HG02763 (cell line): ENCODE data around the gene ACTN1.

Experiments used
- ATAC-seq: cut with Tn5 transposase; IDR thresholded peaks from one replicate; pipeline ENCODE4 v1.9.1; 2021; ENCODE audit warnings: mild to moderate bottlenecking, moderate library complexity; ENCODE audit not compliant: unreplicated experiment

The ACTN1 gene

DNA sequence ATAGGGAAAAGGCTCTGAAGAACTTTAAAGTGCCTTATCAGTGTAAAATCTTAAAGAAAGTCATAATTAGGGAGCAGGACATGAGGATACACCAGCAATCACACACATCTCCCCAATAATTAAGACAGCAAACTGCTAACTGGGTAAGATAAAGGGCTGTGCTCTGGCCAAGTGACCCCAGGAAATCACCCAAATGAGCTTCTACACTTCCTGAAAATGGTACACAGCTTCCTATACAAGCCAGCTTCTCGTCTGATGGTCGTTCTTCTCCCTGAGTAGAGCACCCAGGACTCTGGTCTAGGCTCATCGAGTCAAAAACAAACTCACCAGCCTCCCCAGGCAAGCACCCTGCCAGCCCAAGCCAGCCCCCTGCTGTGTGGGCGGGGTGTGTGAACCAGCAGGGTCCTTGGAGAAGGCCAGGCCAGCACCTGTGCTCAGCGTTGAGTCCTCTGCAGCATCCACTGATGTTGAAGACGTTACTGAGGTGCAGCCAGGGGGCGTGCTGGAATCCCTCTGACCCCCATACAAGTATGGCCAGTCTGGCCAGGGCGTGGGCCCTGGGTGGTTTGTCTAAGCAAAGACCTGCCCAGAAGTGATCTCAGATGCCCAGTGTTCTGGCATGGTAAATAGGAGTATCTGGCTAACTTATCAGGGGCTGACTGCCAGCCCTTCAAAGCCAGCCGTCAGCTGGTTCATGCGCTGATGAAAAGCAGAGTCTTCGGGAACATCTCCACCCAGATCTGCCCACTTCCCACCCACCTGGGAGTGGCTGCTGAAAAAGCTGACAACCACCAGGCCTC lies 41.4 kb downstream of the ACTN1 start:
- ATAC-seq = no peak

DNA sequence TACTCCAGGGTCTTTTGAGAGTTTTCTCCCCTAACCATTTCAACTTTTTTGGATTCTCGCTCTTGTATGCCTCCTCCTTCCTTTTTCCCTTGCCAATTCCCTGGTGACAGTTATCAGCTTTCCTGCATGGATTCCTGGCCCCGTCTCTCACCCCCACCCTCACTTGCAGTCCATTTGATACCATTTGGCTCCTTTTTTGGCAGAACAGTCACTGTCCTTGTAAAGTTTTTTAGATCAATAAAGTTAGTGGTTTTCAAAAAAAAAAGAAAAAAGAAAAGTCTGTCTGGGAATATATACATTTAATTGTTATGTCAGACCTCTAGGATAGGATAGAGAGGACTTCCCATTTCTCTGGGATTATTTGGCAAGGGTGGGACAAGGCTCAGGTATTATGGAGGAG lies 42.1 kb downstream of the ACTN1 start:
- ATAC-seq = no peak

DNA sequence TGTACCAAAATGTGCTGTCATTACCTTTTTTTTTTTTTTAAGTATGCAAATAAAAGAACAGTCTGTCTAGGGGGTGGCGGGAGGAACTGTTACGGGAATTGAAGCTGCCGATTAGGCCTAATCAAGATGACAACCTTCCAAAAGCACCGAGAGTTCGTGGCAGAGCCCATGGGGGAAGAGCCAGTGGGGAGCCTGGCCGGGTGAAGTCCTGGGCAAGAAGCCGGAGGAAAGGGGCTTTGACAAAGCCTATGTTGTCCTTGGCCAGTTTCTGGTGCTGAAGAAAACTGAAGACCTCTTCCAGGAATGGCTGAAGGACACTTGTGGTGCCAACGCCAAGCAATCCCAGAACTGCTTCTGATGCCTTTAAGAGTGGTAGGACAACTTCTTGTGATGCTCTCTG lies 42.6 kb downstream of the ACTN1 start:
- no peak for ATAC-seq

DNA sequence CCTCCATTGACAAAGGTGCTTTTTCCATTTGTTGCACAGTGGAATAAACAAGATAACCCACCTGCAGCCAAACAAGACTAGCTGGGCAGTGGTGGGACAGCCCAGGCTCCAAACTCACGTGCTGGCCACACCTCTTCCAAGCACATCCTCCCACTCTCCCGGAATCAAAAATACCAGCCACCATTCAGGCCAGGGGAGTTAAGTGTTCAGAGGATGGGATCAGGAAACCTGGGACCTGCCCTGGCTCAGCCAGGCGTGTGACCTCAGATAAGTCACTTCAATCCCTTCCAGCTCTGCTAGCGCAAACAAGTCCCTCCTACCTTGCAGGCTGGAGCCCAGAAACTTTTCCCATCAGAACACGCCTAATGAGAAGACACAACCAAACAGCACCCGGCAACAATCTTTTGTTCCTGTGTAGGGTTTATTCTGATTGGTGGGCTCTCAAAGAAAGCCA lies 43.3 kb downstream of the ACTN1 start:
- ATAC-seq = no peak

DNA sequence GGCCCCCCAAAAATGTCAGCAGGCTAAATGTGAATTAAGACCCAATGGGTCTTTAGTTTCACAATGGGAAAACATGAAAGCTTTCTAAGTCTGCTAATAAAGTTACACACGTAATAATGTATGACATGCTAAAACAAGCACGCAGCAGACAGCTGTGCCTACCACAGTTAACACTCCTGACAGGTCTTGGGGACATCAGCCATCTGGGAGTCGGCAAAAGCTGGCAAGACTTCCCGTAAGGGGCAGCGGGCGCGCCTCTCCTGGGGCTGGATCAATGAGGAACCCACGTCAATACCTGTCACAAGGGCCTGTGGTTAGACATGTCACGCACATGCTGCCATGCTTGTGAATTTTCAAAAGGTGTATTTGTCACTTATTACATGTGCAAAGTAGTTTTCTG lies 45.0 kb downstream of the ACTN1 start:
- no peak for ATAC-seq

DNA sequence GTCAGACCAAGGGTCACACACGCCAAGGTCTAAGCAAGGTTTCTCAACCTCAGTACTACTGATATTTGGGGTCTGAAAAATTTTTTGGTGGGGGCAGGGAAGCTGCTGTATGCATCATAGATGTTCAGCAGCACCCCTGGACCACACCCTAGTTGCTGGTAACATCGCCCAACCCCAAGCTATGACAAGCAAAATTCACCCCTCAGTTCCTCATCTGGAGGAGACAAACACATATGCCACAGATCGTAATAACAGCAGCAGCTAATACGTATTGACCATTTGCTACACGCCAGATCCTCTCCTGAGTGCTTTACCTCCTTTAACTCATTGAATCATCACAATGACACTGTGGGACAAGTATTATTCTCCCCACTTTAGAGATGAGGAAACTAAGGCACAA lies 46.4 kb downstream of the ACTN1 start:
- ATAC-seq = no peak

DNA sequence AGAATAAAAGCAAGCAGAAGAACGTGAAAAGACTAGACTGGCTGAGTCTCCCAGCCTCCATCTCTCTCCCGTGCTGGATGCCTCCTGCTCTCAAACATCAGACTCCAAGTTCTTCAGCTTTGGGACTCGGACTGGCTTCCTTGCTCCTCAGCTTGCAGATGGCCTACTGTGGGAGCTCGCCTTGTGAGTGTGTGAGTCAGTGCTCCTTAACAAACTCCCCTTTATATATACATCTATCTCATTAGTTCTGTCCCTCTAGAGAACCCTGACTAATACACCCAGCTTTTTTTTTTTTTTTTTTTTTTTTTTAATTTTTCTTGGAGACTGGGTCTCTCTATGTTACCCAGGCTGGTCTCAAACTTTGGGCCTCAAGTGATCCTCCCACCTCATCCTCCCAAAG lies 46.9 kb downstream of the ACTN1 start:
- ATAC-seq = no peak

DNA sequence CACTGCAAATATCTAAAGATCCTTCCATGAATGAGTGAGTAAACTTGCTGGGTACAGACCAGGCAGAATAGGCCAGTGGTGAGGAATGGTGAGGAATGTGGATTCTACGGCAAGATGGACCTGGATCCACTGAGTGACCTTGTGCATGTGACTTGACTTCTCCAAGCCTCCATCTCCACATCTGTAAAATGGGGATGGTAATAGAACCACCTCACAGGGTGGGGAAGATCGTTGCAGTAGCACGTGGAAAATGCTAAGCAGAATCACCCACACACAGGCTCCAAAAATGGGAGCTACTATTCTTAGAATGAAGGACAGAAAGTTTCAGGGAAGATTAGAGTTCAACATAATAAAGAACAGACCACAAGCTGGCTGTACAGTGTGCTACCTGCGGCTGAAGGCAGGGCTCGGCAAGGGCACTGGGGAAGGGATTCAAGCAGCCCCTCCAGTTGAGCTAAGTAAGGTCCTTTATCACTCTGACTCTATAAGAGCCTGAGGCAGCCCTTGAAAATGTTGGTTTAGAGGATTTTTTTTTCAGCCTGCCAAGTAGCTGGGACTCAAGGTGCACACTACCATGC lies 47.5 kb downstream of the ACTN1 start:
- no peak for ATAC-seq

DNA sequence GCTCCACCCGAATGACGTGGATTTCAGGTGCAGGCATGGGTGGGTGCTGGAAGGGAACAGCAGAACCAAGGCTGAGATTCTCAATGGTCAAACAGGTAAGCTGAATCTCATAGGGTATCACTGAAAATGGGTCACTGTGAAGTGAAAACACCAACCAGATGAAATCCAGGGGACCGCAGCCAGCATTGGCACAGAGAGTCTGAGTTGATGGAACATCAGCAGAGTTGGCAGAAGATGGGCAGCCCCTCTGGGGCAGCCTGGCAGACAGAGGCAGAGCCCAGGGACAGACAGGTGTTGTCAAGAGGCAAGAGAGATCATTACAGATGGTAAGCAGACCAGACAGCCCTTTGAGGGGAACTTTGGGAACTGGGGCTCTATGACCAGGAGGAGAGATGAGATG lies 48.0 kb downstream of the ACTN1 start:
- ATAC-seq = no peak

DNA sequence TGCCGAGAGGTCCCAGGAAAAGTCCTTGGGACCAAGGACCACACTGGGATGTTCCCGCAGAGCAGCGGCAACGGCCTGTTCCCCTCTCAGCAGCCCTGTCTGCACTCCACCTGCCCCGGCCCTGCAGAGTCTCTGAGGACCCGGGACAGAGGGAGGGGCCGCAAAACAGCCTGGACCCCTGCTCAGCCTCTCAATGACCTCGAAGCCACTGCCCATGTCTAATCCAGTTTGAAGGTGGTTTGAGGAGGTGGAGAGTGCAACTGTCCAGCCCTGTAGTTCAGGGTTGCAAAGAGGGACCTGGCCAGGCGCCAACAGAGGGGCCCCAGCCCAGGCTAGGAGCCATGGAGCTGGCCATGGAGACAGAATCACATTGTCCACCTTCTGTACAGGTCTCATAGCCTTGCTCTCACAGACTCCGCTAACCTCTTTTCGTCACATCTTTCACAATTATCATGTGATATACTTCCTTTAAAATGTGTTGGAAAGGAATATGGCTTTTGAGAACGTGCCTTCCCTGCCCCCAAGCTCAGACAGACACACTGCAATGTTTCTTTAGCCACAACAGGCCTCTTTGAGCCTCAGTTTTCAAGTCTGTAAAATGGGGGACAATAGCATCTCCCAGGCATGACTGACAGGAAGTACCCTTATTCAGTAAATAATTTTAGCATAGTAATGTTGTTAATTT lies 49.3 kb downstream of the ACTN1 start:
- ATAC-seq = no peak

DNA sequence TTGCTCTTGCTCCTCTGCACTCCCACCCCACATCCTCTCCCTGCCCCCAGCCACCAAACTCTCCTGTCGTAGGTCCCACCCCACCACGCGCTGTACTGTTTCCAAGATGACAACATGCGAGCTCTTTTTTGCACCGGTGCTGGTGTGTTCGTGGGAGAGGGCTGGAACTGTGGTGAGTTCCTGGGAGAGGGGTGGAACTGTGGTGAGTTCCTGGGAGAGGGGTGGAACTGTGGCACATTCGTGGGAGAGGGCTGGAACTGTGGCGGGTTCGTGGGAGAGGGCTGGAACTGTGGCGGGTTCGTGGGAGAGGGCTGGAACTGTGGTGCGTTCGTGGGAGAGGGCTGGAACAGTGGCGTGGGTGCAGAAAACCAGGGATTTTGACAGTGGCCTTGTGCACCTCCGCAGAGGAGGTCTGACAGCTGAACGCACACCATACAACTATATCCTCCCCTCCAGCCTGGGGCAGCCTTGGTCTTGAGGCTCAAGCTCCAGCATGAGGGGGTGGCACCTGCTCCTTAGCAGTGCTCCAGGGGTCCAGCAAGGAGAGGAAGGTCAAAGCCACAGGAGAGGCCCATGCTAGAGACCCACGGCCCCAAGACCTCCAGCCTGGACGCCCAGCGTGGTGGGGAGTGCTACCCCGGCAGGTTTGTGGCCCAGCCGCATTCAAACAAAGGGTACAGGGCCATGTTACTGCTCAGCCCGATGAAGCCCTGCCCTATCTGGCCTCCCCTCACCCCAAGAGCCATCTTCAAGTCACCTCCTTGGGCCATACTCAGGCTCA lies 50.1 kb downstream of the ACTN1 start:
- ATAC-seq = no peak

DNA sequence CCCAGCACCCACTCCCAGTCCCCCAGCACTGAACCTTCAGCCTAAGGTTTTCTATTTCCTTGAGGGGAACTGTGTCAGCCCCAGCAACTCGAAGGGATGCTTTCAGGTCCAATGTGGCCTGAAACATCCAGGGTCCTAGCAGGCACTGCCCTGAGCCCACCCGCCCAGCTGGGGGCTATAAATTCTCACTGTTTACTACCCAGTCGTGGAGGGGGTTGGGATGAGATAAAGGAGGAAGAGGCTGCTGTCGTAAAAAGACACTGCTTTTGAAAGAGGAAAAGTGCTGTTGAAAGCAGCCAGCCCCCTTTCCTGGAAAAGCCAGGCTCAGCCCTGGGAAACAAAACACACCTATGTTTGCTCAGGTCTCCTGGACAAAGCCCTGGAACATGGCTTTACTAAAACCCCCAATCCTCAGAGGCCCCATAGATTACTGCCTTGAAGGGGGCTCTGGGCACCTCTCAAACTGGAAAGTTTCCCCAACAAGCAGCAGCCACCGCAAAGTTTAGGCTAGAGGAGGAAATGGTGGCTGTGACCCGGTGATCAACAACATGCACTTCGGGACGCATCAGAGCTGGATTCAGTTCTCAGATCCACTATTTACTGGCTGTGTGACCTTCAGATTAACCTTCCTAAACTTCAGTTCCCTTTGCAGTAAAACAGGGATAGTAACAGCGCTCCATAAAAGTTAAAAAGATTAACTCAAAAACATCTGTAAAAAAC lies 51.0 kb downstream of the ACTN1 start:
- ATAC-seq = no peak

DNA sequence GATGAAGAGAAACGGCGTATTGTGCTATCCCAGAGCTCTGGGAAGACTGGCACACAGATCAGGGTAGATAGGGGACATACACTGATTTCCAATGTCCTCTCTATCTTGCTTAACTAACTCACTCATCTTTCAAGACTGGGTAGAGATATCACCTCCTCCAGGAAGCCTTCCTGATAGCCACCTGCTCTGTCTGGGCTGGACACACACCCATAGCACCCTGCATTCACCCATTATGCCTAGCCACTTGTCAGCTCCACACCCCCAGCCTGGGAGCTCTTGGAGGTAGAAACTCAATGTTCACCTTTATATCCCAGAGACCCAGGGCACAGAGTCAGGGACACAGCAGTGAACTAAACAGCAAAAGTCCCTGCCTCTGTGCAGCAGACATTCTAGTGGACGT lies 52.0 kb downstream of the ACTN1 start:
- no peak for ATAC-seq

DNA sequence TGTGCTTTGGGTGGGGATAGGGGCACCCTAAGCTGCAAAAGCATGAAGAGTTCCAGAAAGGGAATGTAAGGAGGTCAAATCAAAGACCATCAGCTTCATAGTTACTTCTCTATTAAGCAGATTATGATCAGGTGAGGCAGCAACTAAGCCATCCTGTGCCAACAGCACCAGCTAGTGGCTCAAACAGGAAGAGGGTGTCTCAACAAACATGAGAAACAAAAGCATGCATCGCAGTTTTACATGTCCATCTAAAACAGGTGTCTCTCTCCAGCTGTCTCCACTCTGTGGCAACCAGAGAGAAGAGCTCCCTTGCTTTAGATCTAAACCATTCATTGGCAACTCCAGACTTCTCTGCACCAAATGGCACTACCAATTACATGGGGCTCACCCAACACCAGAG lies 52.9 kb downstream of the ACTN1 start:
- ATAC-seq = no peak

DNA sequence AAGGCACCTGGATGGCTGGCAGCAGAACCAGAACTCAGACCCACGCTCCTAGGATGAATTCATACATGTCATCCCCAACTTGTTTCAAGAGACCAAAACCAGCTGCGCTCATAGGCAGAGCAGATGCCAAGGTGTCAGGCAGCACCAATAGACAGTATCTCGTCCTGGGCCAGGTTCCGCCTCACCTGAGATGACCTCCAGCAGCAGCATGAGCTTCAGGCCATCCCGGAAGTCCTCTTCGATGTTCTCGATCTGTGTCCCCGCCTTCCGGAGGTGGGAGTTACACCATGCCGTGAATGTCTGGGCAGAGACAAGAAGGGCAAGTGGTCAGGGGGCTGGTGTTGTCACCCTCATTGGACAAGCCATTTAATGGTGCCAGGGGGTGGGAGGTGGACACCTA lies 53.7 kb downstream of the ACTN1 start:
- no peak for ATAC-seq

DNA sequence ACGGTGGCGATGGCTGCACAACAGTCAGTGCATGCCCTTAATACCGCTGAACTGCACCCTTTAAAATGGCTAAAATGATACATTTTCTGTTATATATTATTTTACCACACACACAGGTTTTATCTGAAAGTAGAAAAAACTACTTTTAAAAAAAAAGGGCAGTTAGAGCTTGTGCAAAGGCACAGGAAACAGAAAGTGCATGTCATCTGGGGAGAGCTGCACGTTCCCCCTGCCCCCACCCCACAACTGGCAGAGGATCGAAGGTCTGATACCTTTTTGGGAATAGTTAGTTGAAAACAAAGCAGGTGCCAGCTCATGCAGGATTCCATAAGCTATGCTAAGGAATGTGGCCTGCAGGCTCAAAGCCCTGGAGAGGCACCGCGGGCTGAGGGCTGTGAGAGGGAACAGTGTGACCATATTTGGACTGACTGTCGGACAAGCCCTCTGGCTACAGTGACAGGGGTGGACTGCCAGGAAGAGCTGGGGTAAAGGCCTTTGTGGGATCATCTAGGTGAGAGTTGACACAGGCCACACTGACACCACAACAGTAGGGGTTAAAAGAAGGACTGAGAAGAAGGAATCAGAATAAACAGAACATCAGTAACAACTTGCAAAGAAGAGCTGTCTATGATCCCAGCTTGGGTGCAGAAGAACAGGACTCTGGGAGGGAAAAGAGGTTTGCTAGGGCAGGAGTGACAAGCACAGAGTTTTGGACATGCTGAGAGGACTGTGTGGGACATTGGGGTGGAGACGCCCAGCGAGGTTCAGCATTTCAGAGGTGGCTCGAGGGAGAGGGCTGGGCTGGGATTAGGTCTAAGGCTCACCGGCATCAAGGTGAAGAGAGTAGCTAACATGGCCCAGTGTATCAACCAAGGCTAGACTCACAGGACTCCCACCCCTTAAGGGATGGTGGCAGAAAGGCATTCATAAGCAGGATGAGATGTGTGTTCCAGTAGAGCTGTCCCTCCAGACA lies 54.6 kb downstream of the ACTN1 start:
- ATAC-seq = no peak

DNA sequence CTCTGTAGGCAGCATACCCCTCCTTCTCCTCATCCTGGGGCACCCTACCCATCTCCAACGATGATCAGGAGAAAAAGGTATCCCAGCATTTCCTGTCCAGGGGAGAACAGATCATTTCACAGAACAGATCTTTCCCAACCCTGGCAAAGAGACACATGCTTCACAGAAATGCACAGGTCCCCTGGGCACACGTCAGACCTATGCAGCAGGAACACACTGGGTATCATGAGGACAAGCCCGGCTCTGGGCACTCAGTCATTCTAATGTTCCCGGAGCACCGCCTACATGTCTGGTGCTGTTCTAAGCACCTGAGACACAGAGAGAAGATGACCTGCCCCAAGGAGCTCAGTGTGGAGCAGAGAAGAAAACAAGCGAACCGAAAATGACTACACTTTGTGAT lies 56.2 kb downstream of the ACTN1 start:
- no peak for ATAC-seq

DNA sequence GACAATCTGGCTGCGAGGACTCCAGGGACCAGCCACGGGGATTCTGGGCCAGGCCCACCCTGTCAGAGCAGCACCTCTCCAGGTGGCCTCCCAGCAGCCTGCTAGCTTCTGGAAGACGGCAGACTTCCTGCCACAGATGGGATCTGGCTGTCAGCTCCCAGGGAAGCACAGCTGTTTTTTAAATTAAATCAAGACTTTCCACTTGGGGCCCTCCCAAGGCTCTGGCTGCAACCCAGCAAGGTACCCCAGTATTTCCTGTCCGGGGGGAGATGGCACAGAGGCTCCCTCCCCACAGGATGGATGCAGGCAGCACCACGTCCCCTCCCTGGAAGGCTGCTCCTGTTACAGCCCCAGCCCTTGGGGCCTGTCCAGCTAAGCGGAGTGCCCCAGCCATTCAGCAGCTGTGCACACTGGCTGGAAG lies 56.9 kb downstream of the ACTN1 start:
- no peak for ATAC-seq

DNA sequence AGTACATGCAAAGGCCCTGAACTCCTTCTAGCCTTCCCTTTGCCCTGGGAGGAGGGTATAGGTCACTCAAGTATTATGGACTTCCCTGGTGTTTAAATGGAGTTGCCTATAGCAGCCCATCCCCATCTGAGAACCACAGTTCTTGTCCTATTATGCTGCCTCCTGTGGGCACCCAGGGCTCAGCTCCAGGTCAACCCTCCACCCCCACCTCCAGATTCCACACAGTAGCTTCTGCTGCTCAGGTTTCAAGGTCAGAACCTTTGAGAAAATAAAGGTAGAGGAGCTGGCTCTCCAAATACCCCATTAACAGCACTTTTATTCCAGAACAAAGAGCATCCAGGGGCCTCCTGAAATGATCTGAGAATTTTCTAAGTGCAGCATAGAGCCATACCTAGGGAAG lies 57.4 kb downstream of the ACTN1 start:
- ATAC-seq = no peak

DNA sequence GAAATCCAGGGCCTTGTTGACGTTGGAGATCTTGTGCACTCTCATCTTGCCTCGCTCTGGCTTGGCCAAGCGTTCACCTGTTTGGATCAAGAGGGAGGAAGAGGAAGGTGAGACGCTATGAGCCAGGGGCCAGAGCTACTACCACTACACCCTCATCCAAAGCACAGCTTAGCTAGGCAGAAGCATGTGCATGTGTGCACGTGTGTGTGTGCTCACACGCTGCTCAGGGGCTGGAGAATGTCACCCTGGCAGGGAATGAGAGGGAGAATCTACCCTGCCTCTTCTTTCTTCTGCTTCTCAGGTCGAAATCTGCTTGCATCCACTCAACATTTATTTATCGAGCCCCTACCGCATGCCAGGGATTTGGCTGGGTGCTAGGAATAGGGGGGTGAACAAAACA lies 58.1 kb downstream of the ACTN1 start:
- no peak for ATAC-seq
